ENCODE results near the gene MTHFR. TPM values are rescaled to one million over a fixed set of nuclear protein-coding genes. Genes with fewer than 3 reads are reported as not detected.

Gene MTHFR
- 100 to 1,000 TPM in 1 of 12 donors, 10 to 100 TPM in 11; 22.3 to 122 (median 38.6) TPM for polyA plus RNA-seq (ENCODE audit: insufficient read length in 12 of 12)
- long read RNA-seq, donor 1, full-length matches to known transcripts = 1 of 1 reads
- long read RNA-seq, donor 1, partial matches to known transcripts = 0 of 1 reads
- long read RNA-seq, donor 1, other reads (novel, unspliced or antisense) = 0 of 1 reads
- long read RNA-seq, donor 2, full-length matches to known transcripts = 4 of 4 reads
- long read RNA-seq, donor 2, partial matches to known transcripts = 0 of 4 reads
- long read RNA-seq, donor 2, other reads (novel, unspliced or antisense) = 0 of 4 reads
- long read RNA-seq, donor 3, full-length matches to known transcripts = 4 of 4 reads
- long read RNA-seq, donor 3, partial matches to known transcripts = 0 of 4 reads
- long read RNA-seq, donor 3, other reads (novel, unspliced or antisense) = 0 of 4 reads
- long read RNA-seq, donor 4, full-length matches to known transcripts = 3 of 3 reads
- long read RNA-seq, donor 4, partial matches to known transcripts = 0 of 3 reads
- long read RNA-seq, donor 4, other reads (novel, unspliced or antisense) = 0 of 3 reads
- long read RNA-seq, donor 5, full-length matches to known transcripts = 5 of 16 reads
- long read RNA-seq, donor 5, partial matches to known transcripts = 5 of 16 reads
- long read RNA-seq, donor 5, other reads (novel, unspliced or antisense) = 6 of 16 reads
- long read RNA-seq, donor 6, full-length matches to known transcripts = 1 of 22 reads
- long read RNA-seq, donor 6, partial matches to known transcripts = 5 of 22 reads
- long read RNA-seq, donor 6, other reads (novel, unspliced or antisense) = 16 of 22 reads
- long read RNA-seq, donor 7, full-length matches to known transcripts = 2 of 2 reads
- long read RNA-seq, donor 7, partial matches to known transcripts = 0 of 2 reads
- long read RNA-seq, donor 7, other reads (novel, unspliced or antisense) = 0 of 2 reads
- long read RNA-seq, donor 8, full-length matches to known transcripts = 5 of 11 reads
- long read RNA-seq, donor 8, partial matches to known transcripts = 6 of 11 reads
- long read RNA-seq, donor 8, other reads (novel, unspliced or antisense) = 0 of 11 reads
- long read RNA-seq, donor 9, partial matches to known transcripts = 7 of 8 reads
- long read RNA-seq, donor 9, other reads (novel, unspliced or antisense) = 0 of 8 reads
- long read RNA-seq, donor 10, full-length matches to known transcripts = 3 of 3 reads
- long read RNA-seq, donor 10, partial matches to known transcripts = 0 of 3 reads
- long read RNA-seq, donor 10, other reads (novel, unspliced or antisense) = 0 of 3 reads
- long read RNA-seq, donor 11, full-length matches to known transcripts = 3 of 3 reads
- long read RNA-seq, donor 11, partial matches to known transcripts = 0 of 3 reads
- long read RNA-seq, donor 11, other reads (novel, unspliced or antisense) = 0 of 3 reads

- DNase-seq = peak; percentile 99
These were observed at the start of gene MTHFR, which contains the start of gene CLCN6 for GRCh38 chr1:11805422-11806306. Gene MTHFR (minus strand): TSS chr1:11805964. CDS start chr1:11803116, 2,848 bp downstream. Gene CLCN6 (plus strand): TSS chr1:11806191. CDS start chr1:11806263, 72 bp downstream.

- no peak for DNase-seq
These were observed 49.7 kb upstream of the MTHFR start for GRCh38 chr1:11855430-11855829.

GRCh38 chr1:11854519-11854918 lies 48.8 kb upstream of the MTHFR start:
- no peak for DNase-seq

- no peak for DNase-seq
These were observed 45.4 kb upstream of the MTHFR start for GRCh38 chr1:11851180-11851579.

- DNase-seq = no peak
These were observed 44.4 kb upstream of the MTHFR start for GRCh38 chr1:11850156-11850555.

GRCh38 chr1:11848373-11848700 lies 42.6 kb upstream of the MTHFR start:
- DNase-seq = no peak

GRCh38 chr1:11847667-11848372 lies 42.1 kb upstream of the MTHFR start, which contains the start of gene NPPA:
Gene NPPA (minus strand): TSS chr1:11847783. CDS start chr1:11847684, 99 bp downstream.
- DNase-seq = no peak

- no peak for DNase-seq
These were observed 40.0 kb upstream of the MTHFR start for GRCh38 chr1:11845641-11846335.

- no peak for DNase-seq
These were observed 36.6 kb upstream of the MTHFR start for GRCh38 chr1:11842154-11843041.

GRCh38 chr1:11841245-11842153 lies 35.7 kb upstream of the MTHFR start:
- DNase-seq = no peak

- no peak for DNase-seq
These were observed 34.3 kb upstream of the MTHFR start for GRCh38 chr1:11839727-11840705.

GRCh38 chr1:11838349-11839272 lies 32.8 kb upstream of the MTHFR start:
- DNase-seq = peak; percentile 63

GRCh38 chr1:11837767-11838348 lies 32.1 kb upstream of the MTHFR start:
- no peak for DNase-seq

Data from muscle of arm (tissue), 14 donors.